HCT116 (cell line): ENCODE measurements around the gene FILIP1. TPM values are rescaled to one million over a fixed set of nuclear protein-coding genes. Genes with fewer than 3 reads are reported as not detected.

ENCODE experiments used
- ATAC-seq: fragments of 200-7000 bp; cut with Tn5 transposase; 2 replicates; pipeline ENCODE4 v1.9.1; 2020; ENCODE audit warnings: mild to moderate bottlenecking, moderate library complexity
- BruUV-seq: library from RNA; stranded (reverse); fragments of 400-500 nt; replicated peaks from 2 replicates; lab custom pipeline; 2021; lab: Mats Ljungman, UMichigan
- CTCF ChIA-PET: fragments of 300-600 bp; sonication (Branson Sonifier 250); formaldehyde crosslinking; loops from one replicate; lab custom pipeline; 2021; ENCODE audit warnings: antibody characterized with exemption; lab: Charles Lee
- POLR2A ChIA-PET: fragments of 300-600, 350-600 bp; sonication (Branson Sonifier 250); formaldehyde crosslinking; loops from one replicate; lab custom pipeline; 2021; ENCODE audit warnings: antibody characterized with exemption; lab: Charles Lee
- RAD21 ChIA-PET, 2 experiments: fragments of 300-600 bp; sonication (Branson Sonifier 250); formaldehyde crosslinking; loops; one replicate each; lab custom pipeline; 2023; ENCODE audit warnings: low total read pairs in 2 of 2; ENCODE audit not compliant: uncharacterized antibody in 2 of 2, unreplicated experiment in 2 of 2, low non-redundant PET in 1 of 2; lab: Charles Lee
- DNase-seq: peaks from one replicate; pipeline ENCODE4 v3.0.0-alpha.2; 2010; ENCODE audit warnings: low read depth, low spot score
- H2AFZ ChIP-seq: fragments of 200-600 bp; shearing (Covaris generic), sonication (generic); 2 replicates; pipeline ENCODE4 v1.6.1; 2017; ENCODE audit warnings: low read depth, mixed run types, mixed read lengths, antibody characterized with exemption, low read length; ENCODE audit not compliant: poor library complexity, severe bottlenecking
- H3K27ac ChIP-seq: 2 replicates; pipeline ENCODE4 v1.5.1; 2012; ENCODE audit warnings: low read depth, low read length
- H3K27me3 ChIP-seq: fragments of 200-600 bp; sonication (generic); 2 replicates; pipeline ENCODE4 v1.6.1; 2016; ENCODE audit warnings: mixed run types, low read length, mixed read lengths; ENCODE audit not compliant: insufficient read depth
- H3K36me3 ChIP-seq, 2 experiments: fragments of 200-500 bp in 1 of 2; fragments of 200-600 bp in 1 of 2; sonication (Bioruptor generic) in 1 of 2; sonication (generic) in 1 of 2; 2 replicates each; pipeline versions ENCODE4 v1.5.1 to v1.6.1; 2014 to 2016; ENCODE audit warnings: low read length in 2 of 2, inconsistent platforms in 1 of 2, mixed read lengths in 1 of 2, mixed run types in 1 of 2; ENCODE audit not compliant: insufficient read depth in 2 of 2, control insufficient read depth in 1 of 2
- H3K4me1 ChIP-seq, 2 experiments: fragments of 200-600 bp in 1 of 2; sonication (generic) in 1 of 2; 2 replicates each; pipeline versions ENCODE4 v1.5.1 to v1.6.1; 2012 to 2017; ENCODE audit warnings: low read length in 2 of 2, inconsistent platforms in 1 of 2, mild to moderate bottlenecking in 1 of 2, mixed read lengths in 1 of 2, mixed run types in 1 of 2, moderate library complexity in 1 of 2; ENCODE audit not compliant: insufficient read depth in 2 of 2, control insufficient read depth in 1 of 2
- H3K4me2 ChIP-seq: fragments of 200-600 bp; sonication (generic); 2 replicates; pipeline ENCODE4 v1.6.1; 2017; ENCODE audit warnings: mixed run types, low read length, mixed read lengths
- H3K4me3 ChIP-seq, 2 experiments: fragments of 200-600 bp in 1 of 2; sonication (generic) in 1 of 2; replicated peaks in 1 of 2; 2 replicates each; pipeline ENCODE4 v1.5.1; 2011 to 2016; ENCODE audit warnings: low read length in 2 of 2, control low read depth in 1 of 2, low read depth in 1 of 2, mild to moderate bottlenecking in 1 of 2, mixed read lengths in 1 of 2, mixed run types in 1 of 2
- H3K79me2 ChIP-seq: fragments of 200-600 bp; sonication (generic); 2 replicates; pipeline ENCODE4 v1.6.1; 2017; ENCODE audit warnings: mild to moderate bottlenecking, mixed run types, low read length, moderate library complexity, mixed read lengths; ENCODE audit not compliant: insufficient read depth
- H3K9ac ChIP-seq: fragments of 200-600 bp; sonication (generic); 2 replicates; pipeline ENCODE4 v1.6.1; 2016; ENCODE audit warnings: low read length, mixed read lengths
- H3K9me2 ChIP-seq: fragments of 200-600 bp; sonication (generic), shearing (Covaris generic); 2 replicates; pipeline ENCODE4 v1.6.1; 2017; ENCODE audit warnings: mixed run types, mild to moderate bottlenecking, moderate library complexity; ENCODE audit not compliant: insufficient read depth
- H3K9me3 ChIP-seq, 2 experiments: fragments of 200-500 bp in 1 of 2; fragments of 200-600 bp in 1 of 2; sonication (Bioruptor generic) in 1 of 2; sonication (generic) in 1 of 2; 2 replicates each; pipeline ENCODE4 v1.6.1; 2014 to 2017; ENCODE audit warnings: low read length in 2 of 2, mixed read lengths in 2 of 2, inconsistent platforms in 1 of 2, low read depth in 1 of 2, mild to moderate bottlenecking in 1 of 2, mixed run types in 1 of 2, moderate library complexity in 1 of 2; ENCODE audit not compliant: control insufficient read depth in 1 of 2, insufficient read depth in 1 of 2
- H4K20me1 ChIP-seq: fragments of 200-600 bp; sonication (generic), shearing (Covaris generic); 2 replicates; pipeline ENCODE4 v1.6.1; 2017; ENCODE audit warnings: mixed run types, mild to moderate bottlenecking, moderate library complexity; ENCODE audit not compliant: insufficient read depth
- CBX3 ChIP-seq: IDR thresholded peaks from 2 replicates; pipeline ENCODE4 v1.6.1; 2012; ENCODE audit warnings: low read depth
- ELF1 ChIP-seq: IDR thresholded peaks from 2 replicates; pipeline ENCODE4 v1.6.1; 2012; ENCODE audit warnings: low read depth, borderline replicate concordance
- EZH2 ChIP-seq: fragments of 200-600 bp; sonication (generic); IDR thresholded peaks from 2 replicates; pipeline ENCODE4 v1.6.1; 2017; ENCODE audit warnings: antibody characterized with exemption, mixed run types
- EZH2phosphoT487 ChIP-seq: fragments of 200-600 bp; IDR thresholded peaks from 2 replicates; pipeline ENCODE4 v1.6.1; 2018; ENCODE audit warnings: antibody characterized with exemption, borderline replicate concordance
- JUND ChIP-seq: IDR thresholded peaks from 2 replicates; pipeline ENCODE4 v1.6.1; 2012
- MAX ChIP-seq: IDR thresholded peaks from 2 replicates; pipeline ENCODE4 v1.6.1; 2012
- POLR2A ChIP-seq: IDR thresholded peaks from 2 replicates; pipeline ENCODE4 v1.7.0; 2011; ENCODE audit warnings: borderline replicate concordance; ENCODE audit not compliant: insufficient read depth, insufficient read length; ENCODE audit errors: extremely low read depth
- POLR2AphosphoS5 ChIP-seq: IDR thresholded peaks from 2 replicates; pipeline ENCODE4 v1.6.1; 2011; ENCODE audit warnings: mild to moderate bottlenecking, low read depth, low read length, moderate library complexity
- SIN3A ChIP-seq: IDR thresholded peaks from 2 replicates; pipeline ENCODE4 v1.6.1; 2012; ENCODE audit warnings: low read depth
- SP1 ChIP-seq: IDR thresholded peaks from 2 replicates; pipeline ENCODE4 v1.6.1; 2012; ENCODE audit warnings: low read depth
- SRF ChIP-seq: IDR thresholded peaks from 2 replicates; pipeline ENCODE4 v1.6.1; 2012; ENCODE audit warnings: low read depth
- TCF7L2 ChIP-seq: IDR thresholded peaks from 2 replicates; pipeline ENCODE4 v1.7.0; 2011; ENCODE audit warnings: borderline replicate concordance, inconsistent platforms; ENCODE audit not compliant: insufficient read depth, insufficient read length; ENCODE audit errors: extremely low read depth
- ZFX ChIP-seq: fragments of 450-650 bp; IDR thresholded peaks from 2 replicates; pipeline ENCODE4 v1.6.1; 2017
- ZNF274 ChIP-seq: fragments of 200-500 bp; sonication (Bioruptor generic); IDR thresholded peaks from 2 replicates; pipeline ENCODE4 v1.6.1; 2014; ENCODE audit warnings: mild to moderate bottlenecking, low read depth, low read length, inconsistent platforms
- intact Hi-C: fragments of 100-400 bp; cut with micrococcal nuclease; formaldehyde crosslinking; loops from 2 replicates; pipeline ENCODE4 v1.10.0; 2022
- total RNA-seq: library from RNA; stranded (reverse); gene quantifications from one replicate; pipeline ENCODE4 v1.2.1, GENCODE V29; 2021; ENCODE audit not compliant: unreplicated experiment
- TF ChIP-seq, protein P1 (sequence below): IDR thresholded peaks from 2 replicates; pipeline ENCODE4 v1.6.1; 2012; ENCODE audit warnings: low read depth

FILIP1 gene
- total RNA-seq, 1 experiment from 2014 or later = 0.05 TPM

GRCh38 chr6:75532521-75532920, 38.9 kb upstream of the FILIP1 start:
- ChIA-PET CTCF (interaction anchor here (0.9 kb wide), 1 partner anchor 14 kb away, joined by 3 read pairs; no protein-coding TSS in a partner anchor), RAD21 (no interaction called here), POLR2A (no interaction called here)
- H3K4me3 ChIP-seq = no peak overlapping the region
- TF ChIP-seq ELF1 (no peak), POLR2AphosphoS5 (no peak), CBX3 (no peak), SIN3A (no peak), EZH2phosphoT487 (no peak), TCF7L2 (no peak), ZFX (no peak), ZNF274 (no peak), SRF (no peak), SP1 (no peak), JUND (no peak), MAX (no peak), EZH2 (no peak), POLR2A (no peak)
- TF ChIP-seq, protein P1, sequence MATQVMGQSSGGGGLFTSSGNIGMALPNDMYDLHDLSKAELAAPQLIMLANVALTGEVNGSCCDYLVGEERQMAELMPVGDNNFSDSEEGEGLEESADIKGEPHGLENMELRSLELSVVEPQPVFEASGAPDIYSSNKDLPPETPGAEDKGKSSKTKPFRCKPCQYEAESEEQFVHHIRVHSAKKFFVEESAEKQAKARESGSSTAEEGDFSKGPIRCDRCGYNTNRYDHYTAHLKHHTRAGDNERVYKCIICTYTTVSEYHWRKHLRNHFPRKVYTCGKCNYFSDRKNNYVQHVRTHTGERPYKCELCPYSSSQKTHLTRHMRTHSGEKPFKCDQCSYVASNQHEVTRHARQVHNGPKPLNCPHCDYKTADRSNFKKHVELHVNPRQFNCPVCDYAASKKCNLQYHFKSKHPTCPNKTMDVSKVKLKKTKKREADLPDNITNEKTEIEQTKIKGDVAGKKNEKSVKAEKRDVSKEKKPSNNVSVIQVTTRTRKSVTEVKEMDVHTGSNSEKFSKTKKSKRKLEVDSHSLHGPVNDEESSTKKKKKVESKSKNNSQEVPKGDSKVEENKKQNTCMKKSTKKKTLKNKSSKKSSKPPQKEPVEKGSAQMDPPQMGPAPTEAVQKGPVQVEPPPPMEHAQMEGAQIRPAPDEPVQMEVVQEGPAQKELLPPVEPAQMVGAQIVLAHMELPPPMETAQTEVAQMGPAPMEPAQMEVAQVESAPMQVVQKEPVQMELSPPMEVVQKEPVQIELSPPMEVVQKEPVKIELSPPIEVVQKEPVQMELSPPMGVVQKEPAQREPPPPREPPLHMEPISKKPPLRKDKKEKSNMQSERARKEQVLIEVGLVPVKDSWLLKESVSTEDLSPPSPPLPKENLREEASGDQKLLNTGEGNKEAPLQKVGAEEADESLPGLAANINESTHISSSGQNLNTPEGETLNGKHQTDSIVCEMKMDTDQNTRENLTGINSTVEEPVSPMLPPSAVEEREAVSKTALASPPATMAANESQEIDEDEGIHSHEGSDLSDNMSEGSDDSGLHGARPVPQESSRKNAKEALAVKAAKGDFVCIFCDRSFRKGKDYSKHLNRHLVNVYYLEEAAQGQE = no peak
- DNase-seq (no peak), ATAC-seq (no peak)
- no peaks in the 10 kb centered on the region for H3K4me1 ChIP-seq
- no peak overlapping the region for H3K27ac ChIP-seq
- no peaks in the 10 kb centered on the region for H3K36me3 ChIP-seq
- H3K9me3 ChIP-seq = no peaks in the 10 kb centered on the region
- no peak overlapping the region for H3K9ac ChIP-seq
- H4K20me1 ChIP-seq = no peaks in the 10 kb centered on the region
- no peaks in the 10 kb centered on the region for H3K9me2 ChIP-seq
- H3K27me3 ChIP-seq = no peaks in the 10 kb centered on the region
- no peaks in the 10 kb centered on the region for H3K79me2 ChIP-seq
- H2AFZ ChIP-seq = no peak overlapping the region
- H3K4me2 ChIP-seq = no peak overlapping the region
- no TSS peak for BruUV-seq
- intact Hi-C loops = no loop called here
